Mesothelial cell of epicardium (in vitro differentiated cells): ENCODE results near the gene DLG5. TPM values are rescaled to one million over a fixed set of nuclear protein-coding genes. Genes with fewer than 3 reads are reported as not detected.

Source experiments
- DNase-seq, 2 experiments: peaks; one replicate each; pipeline ENCODE4 v3.0.0; 2021; ENCODE audit warnings: low spot score in 2 of 2; ENCODE audit not compliant: unreplicated experiment in 2 of 2
- H3K27ac Mint-ChIP-seq: 2 replicates; pipeline ENCODE4 v1.8.0; 2021; ENCODE audit warnings: mixed read lengths
- H3K27me3 Mint-ChIP-seq: 2 replicates; pipeline ENCODE4 v1.8.0; 2021; ENCODE audit warnings: low read depth, mixed read lengths
- H3K36me3 Mint-ChIP-seq: 2 replicates; pipeline ENCODE4 v1.8.0; 2021; ENCODE audit warnings: mixed read lengths
- H3K4me1 Mint-ChIP-seq: 2 replicates; pipeline ENCODE4 v1.8.0; 2021; ENCODE audit warnings: mixed read lengths
- H3K4me3 Mint-ChIP-seq: 2 replicates; pipeline ENCODE4 v1.8.0; 2021; ENCODE audit warnings: mild to moderate bottlenecking, moderate library complexity, mixed read lengths
- H3K9me3 Mint-ChIP-seq: 2 replicates; pipeline ENCODE4 v1.8.0; 2021; ENCODE audit warnings: mixed read lengths
- total RNA-seq: library from RNA; stranded (reverse); gene quantifications from 3 replicates; pipeline ENCODE4 v1.2.1, GENCODE V29; 2021
- TF ChIP-seq, protein P1 (sequence below): fragments of 200-600 bp; sonication (generic); IDR thresholded peaks from one replicate; pipeline ENCODE4 v1.5.0; 2021; ENCODE audit warnings: antibody characterized with exemption; ENCODE audit not compliant: unreplicated experiment

Gene DLG5
- total RNA-seq, 1 donor from 2014 or later = 82.2 TPM

DNA sequence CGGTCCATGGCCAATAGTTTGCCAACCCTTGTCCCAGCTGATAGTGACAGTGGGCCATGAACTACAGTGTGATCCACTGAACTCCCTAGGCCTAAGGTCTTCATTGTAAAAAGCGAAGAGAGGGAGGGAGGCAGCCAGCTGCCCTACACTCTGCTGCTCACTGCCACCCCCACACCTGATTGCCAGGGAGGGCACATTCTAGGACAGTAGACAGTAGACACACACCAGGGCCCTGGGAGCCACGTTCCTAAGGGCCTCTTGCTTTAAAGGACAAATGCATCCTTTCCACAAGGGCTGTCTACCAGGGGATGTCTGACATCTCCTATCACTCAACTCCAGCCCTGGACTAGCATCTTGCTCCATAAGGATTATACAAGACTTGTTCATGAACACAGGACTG, 122.2 kb downstream of the DLG5 start:
- H3K4me3 Mint-ChIP-seq = no peak overlapping the region
- no peak for DNase-seq
- TF ChIP-seq, protein P1, sequence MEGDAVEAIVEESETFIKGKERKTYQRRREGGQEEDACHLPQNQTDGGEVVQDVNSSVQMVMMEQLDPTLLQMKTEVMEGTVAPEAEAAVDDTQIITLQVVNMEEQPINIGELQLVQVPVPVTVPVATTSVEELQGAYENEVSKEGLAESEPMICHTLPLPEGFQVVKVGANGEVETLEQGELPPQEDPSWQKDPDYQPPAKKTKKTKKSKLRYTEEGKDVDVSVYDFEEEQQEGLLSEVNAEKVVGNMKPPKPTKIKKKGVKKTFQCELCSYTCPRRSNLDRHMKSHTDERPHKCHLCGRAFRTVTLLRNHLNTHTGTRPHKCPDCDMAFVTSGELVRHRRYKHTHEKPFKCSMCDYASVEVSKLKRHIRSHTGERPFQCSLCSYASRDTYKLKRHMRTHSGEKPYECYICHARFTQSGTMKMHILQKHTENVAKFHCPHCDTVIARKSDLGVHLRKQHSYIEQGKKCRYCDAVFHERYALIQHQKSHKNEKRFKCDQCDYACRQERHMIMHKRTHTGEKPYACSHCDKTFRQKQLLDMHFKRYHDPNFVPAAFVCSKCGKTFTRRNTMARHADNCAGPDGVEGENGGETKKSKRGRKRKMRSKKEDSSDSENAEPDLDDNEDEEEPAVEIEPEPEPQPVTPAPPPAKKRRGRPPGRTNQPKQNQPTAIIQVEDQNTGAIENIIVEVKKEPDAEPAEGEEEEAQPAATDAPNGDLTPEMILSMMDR = no peak
- H3K4me1 Mint-ChIP-seq = no peaks in the 10 kb centered on the region
- no peaks in the 10 kb centered on the region for H3K9me3 Mint-ChIP-seq
- H3K36me3 Mint-ChIP-seq = peaks cover 31% of the 10 kb centered on the region
- H3K27ac Mint-ChIP-seq = no peak overlapping the region
- no peaks in the 10 kb centered on the region for H3K27me3 Mint-ChIP-seq

DNA sequence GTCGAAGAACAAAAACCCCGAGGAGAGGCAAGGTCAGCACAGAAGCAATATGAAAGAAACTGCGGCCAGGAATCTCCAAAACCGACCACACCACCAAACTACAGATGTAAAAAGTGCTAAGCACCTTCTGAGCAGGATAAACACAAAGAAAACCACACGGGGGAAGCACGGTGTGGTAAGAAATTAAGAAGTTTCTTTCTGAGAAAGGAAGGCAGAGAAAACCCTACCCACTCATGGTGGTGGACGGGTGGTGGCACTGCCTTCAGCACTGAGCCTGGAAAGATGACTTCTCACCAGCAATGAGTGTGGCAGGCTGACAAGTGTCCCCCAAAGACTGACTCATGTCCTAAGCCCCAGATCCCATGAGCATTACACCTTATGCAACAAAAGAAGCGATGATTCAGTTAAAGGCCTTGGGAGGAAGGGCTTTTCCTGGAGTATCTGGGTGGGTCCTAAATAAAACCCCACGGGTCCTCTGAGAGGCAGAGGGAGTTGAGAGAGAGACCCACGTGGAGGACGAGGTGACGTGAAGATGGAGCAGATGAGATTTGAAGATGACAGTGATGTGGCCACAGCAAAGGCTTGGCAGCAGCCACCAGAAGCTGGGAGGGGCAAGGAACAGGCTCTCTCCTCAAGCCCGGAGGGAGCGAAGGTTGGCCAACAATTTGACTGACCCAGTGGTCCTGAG, 124.9 kb downstream of the DLG5 start:
- no peaks in the 10 kb centered on the region for H3K4me1 Mint-ChIP-seq
- H3K4me3 Mint-ChIP-seq = no peak overlapping the region
- TF ChIP-seq, protein P1 = no peak
- no peaks in the 10 kb centered on the region for H3K9me3 Mint-ChIP-seq
- no peaks in the 10 kb centered on the region for H3K27me3 Mint-ChIP-seq
- H3K36me3 Mint-ChIP-seq = peaks cover 27% of the 10 kb centered on the region
- no peak for DNase-seq
- no peak overlapping the region for H3K27ac Mint-ChIP-seq

DNA sequence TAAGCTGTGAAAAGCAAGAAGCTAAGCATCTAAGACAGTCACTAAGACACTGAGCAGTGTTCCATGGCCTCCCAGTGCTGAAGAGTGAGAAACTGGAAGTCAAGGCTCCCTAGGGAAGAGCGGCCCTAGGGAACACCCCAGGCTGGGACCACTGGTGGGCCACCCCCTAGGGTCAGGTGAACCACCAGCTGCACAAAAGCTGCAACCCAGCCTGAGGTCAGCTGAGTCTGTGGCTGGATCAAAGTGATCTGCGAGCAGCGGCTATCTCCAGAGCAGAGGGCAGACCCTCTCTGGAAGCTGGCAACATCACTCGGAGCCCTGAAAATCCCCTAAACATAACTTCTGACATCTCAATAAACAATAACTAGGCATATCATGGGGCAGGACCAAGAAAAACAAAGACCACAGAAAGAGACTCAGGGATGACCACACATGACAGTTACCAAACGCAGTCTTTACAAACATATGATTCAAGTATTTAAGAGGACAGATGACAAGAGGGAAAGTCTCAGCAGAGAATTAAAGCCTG, 125.8 kb downstream of the DLG5 start:
- DNase-seq = no peak
- TF ChIP-seq, protein P1 = no peak
- H3K4me1 Mint-ChIP-seq = no peaks in the 10 kb centered on the region
- peaks cover 30% of the 10 kb centered on the region for H3K36me3 Mint-ChIP-seq
- H3K27ac Mint-ChIP-seq = no peak overlapping the region
- H3K4me3 Mint-ChIP-seq = no peak overlapping the region
- H3K27me3 Mint-ChIP-seq = no peaks in the 10 kb centered on the region
- H3K9me3 Mint-ChIP-seq = no peaks in the 10 kb centered on the region

DNA sequence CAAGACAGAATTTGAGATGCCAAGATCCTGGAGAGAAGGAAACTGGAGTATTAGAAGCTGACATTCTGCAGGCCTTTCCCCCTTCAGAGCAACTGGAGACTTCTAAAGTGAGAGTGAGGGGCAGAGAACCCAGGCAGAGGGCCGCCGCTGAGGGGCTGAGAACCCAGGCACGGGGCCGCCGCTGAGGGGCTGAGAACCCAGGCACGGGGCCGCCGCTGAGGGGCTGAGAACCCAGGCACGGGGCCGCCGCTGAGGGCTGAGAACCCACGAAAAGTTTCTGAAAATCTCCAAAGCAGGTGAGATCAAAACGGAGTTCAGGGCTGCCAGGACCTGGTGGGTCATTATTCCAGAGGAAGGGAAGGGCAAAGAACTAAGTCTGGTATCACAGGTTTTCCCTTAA, 126.2 kb downstream of the DLG5 start:
- Mint-ChIP-seq H3K36me3 (peaks cover 29% of the 10 kb centered on the region), H3K27ac (no peak overlapping the region), H3K4me1 (no peaks in the 10 kb centered on the region), H3K4me3 (no peak overlapping the region), H3K9me3 (no peaks in the 10 kb centered on the region), H3K27me3 (no peaks in the 10 kb centered on the region)
- TF ChIP-seq, protein P1 = no peak
- DNase-seq = no peak

DNA sequence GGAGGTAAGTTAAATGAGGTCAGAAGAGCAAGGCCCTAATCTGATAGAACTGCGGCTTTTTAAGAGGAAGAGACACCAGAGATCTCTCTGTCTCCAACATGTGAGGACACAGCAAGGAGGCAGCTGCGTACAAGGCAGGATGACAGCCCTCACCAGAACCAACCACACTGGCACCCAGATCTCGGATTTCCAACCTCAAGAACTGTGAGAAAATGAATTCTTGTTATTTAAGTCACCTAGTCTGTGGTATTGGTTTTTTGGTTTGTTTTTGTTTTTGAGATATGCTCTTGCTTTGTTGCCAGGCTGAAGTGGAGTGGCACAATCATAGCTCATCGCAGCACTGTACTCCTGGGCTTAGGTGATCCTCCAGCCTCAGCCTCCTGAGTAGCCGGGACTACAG, 127.2 kb downstream of the DLG5 start:
- Mint-ChIP-seq H3K27ac (no peak overlapping the region), H3K36me3 (peaks cover 29% of the 10 kb centered on the region), H3K9me3 (no peaks in the 10 kb centered on the region), H3K4me1 (no peaks in the 10 kb centered on the region), H3K4me3 (no peak overlapping the region), H3K27me3 (no peaks in the 10 kb centered on the region)
- DNase-seq = no peak
- TF ChIP-seq, protein P1 = no peak

DNA sequence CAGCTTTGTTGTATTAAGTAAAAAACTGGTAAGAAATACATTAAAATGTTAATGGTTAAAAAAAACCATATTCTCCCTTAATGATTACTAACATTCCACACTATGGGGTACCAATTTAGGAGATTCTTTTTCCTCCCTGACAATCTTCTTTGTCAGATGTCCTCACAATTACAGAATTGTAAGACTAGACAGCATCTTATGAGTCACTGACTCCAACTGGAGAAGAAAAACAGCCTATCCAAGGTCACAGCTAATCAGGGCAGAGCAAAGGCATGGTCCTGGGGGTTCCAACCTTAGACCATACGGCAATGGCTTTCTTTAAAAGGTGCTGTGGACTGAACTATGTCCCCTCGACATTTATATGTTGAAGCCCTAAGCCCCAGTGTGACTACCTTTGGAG, 127.6 kb downstream of the DLG5 start:
- H3K27me3 Mint-ChIP-seq = no peaks in the 10 kb centered on the region
- DNase-seq = no peak
- TF ChIP-seq, protein P1 = no peak
- H3K4me1 Mint-ChIP-seq = no peaks in the 10 kb centered on the region
- H3K36me3 Mint-ChIP-seq = peaks cover 31% of the 10 kb centered on the region
- H3K4me3 Mint-ChIP-seq = no peak overlapping the region
- H3K9me3 Mint-ChIP-seq = no peaks in the 10 kb centered on the region
- H3K27ac Mint-ChIP-seq = no peak overlapping the region
